HG03039 (cell line): ENCODE results near the gene DNMT3A.

ENCODE experiments used
- ATAC-seq: cut with Tn5 transposase; IDR thresholded peaks from one replicate; pipeline ENCODE4 v1.9.1; 2021; ENCODE audit warnings: mild to moderate bottlenecking, moderate library complexity; ENCODE audit not compliant: unreplicated experiment

The DNMT3A gene

GRCh38 chr2:25373269-25373981, 31.7 kb upstream of the DNMT3A start:
- no peak for ATAC-seq

- ATAC-seq, result no peak
These were observed 30.9 kb upstream of the DNMT3A start for GRCh38 chr2:25372405-25373268.

GRCh38 chr2:25371253-25372241, 29.8 kb upstream of the DNMT3A start:
- ATAC-seq, result no peak

- ATAC-seq, result no peak
These were observed 28.2 kb upstream of the DNMT3A start for GRCh38 chr2:25369876-25370275.

- no peak for ATAC-seq
These were observed 27.7 kb upstream of the DNMT3A start for GRCh38 chr2:25369439-25369838.

- ATAC-seq, result no peak
These were observed 26.9 kb upstream of the DNMT3A start for GRCh38 chr2:25368660-25369059.

GRCh38 chr2:25367296-25367695, 25.6 kb upstream of the DNMT3A start:
- no peak for ATAC-seq

- ATAC-seq, result no peak
These were observed 24.9 kb upstream of the DNMT3A start for GRCh38 chr2:25366629-25367028.

GRCh38 chr2:25365241-25365640, 23.5 kb upstream of the DNMT3A start:
- no peak for ATAC-seq

GRCh38 chr2:25363733-25364132, 22.0 kb upstream of the DNMT3A start:
- ATAC-seq, result no peak

GRCh38 chr2:25362434-25363145, 20.9 kb upstream of the DNMT3A start:
- peak; percentile 52 for ATAC-seq

- ATAC-seq, result peak; percentile 73
These were observed 20.3 kb upstream of the DNMT3A start for GRCh38 chr2:25362049-25362433.

GRCh38 chr2:25361261-25362048, 19.7 kb upstream of the DNMT3A start:
- ATAC-seq, result no peak

- no peak for ATAC-seq
These were observed 17.1 kb upstream of the DNMT3A start for GRCh38 chr2:25358836-25359235.

GRCh38 chr2:25358249-25358815, 16.6 kb upstream of the DNMT3A start:
- ATAC-seq, result no peak

GRCh38 chr2:25356088-25356487, 14.4 kb upstream of the DNMT3A start:
- no peak for ATAC-seq

GRCh38 chr2:25355270-25355669, 13.5 kb upstream of the DNMT3A start:
- no peak for ATAC-seq

- ATAC-seq, result no peak
These were observed 12.4 kb upstream of the DNMT3A start for GRCh38 chr2:25354116-25354515.

- no peak for ATAC-seq
These were observed 7.7 kb upstream of the DNMT3A start for GRCh38 chr2:25349397-25349796.
